IPS DF 19.7 (cell line): Measurements from ENCODE around the gene PCBP3.

ENCODE experiments used
- DNase-seq: peaks from one replicate; pipeline ENCODE4 v3.0.0-alpha.2; 2013; ENCODE audit warnings: low read depth, low spot score

Gene PCBP3

DNA sequence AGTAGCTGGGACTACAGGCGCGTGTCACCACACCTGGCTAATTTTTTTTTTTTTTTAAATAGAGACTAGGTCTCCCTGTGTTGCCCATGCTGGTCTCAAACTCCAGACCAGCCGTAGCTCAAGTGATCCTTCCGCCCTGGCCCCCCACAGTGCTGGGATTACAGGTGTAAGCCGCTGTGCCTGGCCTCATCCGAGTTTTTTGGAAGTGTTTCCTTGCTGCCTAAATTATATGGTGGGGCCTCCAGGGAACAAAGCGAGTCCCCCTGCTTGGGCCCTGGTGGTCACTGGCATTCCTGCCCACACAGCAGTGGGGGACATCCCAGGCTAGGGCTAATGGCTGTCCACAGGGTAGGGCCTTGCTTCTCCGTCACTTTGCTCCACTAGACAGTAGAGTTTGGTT, 143.8 kb downstream of the PCBP3 start:
- no peak for DNase-seq

DNA sequence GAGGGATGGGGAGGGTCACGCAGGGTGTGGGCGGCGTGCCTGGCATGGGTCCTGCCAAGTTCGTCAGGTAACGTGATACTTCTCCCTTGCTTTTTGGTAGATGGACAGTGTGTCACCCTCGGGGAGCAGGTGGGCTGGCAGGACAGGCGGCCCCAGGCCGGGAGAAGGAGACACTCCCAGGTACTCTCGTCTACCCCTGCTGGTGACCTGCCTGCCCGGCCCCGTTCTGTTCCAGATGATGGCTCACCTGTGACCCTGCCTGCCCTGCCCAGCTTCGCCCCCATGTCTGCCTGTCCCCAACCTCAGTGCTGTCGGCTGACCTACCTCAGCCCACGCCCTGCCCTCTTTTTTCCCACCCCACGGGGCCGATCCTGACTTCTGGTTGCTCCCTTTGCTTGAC, 144.7 kb downstream of the PCBP3 start:
- DNase-seq: no peak

DNA sequence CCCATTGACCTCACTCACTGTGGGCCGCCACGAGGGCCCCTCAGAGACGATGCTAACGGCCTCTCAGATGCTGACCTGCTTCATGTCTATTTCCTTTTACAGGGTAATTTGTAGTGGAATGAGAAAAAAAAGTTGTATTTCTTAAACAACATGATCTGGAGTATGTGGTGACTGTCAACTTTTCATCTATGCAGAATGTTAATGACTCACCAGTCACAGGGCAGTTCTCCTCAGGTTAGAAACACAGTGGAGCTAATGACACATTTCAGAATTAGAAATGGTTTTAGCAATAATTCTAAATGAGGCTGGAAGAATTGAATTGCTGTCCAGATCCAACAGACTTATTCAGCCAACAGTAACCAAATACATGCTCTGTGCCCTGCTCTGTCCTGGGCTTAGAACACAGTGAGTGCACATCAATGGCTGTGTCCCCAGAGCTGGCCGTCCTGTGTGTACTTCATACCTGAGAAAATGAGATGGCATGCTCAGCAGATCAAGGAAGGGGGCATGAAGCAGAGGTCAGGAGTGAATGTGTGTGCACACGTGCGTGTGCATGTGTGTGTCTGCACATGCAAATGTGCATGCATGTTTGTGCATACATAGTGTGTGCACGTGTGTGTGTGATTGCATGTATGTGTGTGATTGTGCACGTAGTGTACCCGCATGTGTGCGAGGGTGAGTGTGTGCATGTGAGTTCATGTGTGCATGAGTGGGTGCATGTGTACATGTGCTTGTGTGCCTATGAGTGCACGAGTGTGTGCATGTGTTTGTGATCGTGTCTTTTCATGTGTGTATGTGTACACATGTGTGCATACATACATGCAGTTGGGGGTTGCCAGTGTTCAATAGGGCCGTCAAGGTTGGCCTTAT, 145.3 kb downstream of the PCBP3 start:
- DNase-seq: no peak

DNA sequence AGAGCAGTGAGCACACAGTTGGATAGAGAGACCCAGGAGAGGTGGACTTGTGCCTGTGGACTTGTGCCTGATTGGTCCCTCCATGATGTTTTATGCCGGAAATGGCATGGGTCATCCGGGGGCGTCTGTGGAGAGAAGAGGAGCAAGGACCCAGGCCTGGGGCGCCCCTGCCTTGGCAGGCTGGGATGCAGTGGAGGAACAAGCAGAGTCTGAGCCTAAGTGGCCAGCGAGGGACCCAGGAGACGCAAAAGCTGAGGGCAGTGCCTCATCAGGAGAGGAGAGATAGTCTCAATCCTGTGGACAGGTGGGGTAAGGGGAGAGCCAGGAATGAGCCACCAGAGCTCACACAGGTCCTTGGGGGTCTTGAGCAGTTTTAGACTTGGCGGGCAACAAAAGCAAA, 146.9 kb downstream of the PCBP3 start:
- no peak for DNase-seq

DNA sequence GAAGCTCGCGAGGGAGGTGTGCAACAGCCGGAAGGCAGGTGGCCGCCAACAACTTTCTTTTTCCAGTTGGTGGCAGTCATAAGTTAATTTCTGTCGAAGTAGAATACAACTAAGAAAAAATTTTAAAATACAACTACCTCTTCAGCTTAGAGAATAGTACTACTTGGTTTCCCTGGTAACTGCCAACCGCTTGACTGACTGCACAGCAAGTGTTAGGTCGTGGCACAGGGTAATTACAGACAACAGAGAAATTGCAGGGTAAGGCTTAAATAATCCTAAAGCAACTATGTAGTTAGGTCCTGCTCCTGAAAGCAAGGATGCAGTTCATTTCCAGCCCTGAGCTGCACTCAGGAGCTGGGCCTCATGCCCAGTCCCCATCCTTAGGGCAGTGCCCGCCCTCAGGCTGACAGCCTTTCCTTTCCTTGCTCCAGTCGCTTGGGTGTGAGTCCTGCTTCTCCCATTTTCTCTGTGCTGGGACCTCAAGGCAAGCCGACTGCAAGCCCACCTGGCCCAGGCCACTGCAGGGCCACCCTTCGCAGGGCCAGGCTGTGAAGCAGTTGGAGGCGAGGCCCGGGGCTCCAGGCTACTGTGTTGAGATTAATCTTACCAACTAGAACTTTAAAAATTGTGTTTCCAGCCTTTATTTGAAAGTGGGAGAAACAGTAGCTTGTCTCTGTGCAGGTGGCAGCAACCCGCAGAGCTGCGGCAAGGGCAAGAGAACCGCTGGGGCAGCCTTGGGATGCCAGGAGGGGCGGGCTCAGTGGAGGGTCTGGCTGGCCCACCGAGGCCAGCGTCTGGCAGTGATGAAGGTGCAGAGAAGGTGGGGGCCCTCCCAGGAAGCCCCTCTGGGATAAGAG, 148.3 kb downstream of the PCBP3 start:
- DNase-seq: no peak

DNA sequence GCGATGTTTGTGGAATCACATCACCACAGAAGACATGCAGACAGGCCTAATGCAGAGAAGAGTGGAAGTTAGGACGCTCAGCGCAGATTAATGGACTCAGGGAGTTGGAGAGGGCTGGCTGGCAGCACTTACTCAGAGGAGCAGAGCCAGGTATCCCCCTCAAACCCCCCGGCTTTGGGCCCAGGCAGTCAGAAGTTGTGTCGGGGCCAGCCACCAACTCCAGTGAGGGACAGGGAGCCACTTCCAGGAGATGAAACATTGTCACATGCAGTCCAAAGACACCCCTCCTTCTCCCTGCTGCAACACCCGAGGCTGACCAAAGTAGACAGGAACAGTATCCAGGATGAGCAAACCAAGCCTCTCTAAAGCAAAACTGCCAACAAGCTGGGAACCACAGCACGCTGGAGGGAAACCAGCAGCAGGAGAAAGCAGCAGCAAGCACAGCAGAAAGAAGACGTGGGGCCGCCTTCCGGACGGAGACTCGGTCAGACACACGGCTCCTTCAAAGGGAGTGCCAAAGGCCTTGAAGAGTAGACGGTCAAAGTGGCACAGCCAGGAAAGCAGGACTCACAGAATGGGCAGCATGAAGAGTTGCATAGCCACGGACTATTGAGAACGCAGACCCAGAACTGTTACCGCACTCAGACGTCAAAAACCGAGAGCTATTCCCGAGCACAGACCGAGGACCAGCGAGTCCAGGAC, 149.3 kb downstream of the PCBP3 start:
- DNase-seq: no peak

DNA sequence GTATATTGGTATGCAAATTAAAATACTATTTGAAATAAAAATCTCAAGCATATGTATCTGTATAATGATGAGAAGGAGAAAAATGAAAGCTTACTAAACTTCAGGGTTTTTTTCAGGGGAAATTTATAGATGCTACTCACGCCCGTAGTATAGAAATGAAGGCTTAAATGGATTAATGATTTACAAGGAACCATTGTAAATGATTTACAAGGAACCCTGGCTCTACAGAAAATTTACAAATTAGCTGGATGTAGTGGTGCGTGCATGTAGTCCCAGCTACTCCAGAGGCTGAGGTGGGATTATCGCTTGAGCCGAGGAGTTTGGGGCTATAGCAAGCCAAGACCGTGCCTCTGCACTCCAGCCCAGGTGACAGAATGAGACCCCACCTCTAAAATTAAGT, 150.5 kb downstream of the PCBP3 start:
- no peak for DNase-seq

DNA sequence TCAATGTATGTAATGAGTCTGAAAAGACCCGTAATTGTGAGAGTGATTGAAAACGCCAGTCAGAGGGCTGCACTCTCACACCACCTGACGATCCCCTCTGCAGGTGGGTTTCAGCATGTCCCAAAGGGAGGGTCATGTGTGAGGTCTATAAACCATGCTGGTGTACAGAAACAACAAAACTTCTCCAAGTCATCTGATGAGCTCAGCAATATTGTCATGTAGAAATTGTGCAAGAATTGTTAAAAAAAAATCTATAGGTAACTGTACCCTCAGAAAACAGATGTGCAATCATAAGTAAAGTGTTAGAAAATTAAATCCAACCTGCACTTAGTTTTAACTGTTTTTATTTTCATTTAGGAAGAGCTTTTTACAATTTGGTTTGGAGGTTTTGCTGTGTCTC, 152.5 kb downstream of the PCBP3 start:
- no peak for DNase-seq

DNA sequence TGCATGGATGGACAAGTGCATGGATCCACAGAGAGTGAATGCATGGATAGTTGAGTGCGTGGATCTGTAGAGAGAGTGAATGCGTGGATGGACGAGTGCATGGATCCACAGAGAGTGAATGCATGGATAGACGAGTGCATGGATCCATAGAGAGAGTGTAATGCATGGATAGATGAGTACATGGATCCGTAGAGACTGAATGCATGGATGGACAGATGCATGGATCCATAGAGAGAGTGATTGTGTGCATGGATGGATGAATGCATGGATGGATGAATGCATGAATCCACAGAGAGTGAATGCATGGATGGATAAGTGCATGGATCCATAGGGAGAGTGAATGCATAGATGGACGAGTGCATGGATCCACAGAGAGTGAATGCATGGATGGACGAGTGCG, 153.8 kb downstream of the PCBP3 start:
- DNase-seq: no peak

DNA sequence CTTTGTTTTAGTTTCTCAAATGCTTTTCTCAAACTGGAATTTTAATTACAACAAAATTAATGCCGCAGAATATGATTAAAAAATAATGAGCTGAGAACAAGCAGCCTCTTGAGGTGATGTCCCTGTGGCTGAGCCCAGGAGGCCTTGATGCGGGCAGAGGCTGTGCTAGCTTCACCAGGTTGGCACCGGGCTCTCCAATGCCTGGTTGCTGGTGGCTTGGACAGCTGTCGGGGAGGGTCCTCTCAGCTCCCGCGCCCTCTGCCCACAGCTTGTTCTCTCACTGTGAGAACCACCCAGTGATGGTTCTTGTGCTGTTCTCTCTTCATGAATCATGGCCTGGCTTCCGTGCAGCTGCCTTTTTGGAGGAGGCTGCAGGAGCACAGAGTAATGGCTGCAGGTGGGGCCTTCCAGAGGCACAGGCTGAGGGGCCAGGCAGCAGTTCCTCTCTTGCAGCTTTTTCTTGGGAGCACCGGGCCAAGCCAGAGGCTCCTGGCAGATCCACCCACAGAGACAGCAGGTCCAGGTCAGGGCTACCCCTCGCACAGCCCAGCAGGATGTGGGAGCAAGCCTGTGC, 156.3 kb downstream of the PCBP3 start:
- DNase-seq: no peak

DNA sequence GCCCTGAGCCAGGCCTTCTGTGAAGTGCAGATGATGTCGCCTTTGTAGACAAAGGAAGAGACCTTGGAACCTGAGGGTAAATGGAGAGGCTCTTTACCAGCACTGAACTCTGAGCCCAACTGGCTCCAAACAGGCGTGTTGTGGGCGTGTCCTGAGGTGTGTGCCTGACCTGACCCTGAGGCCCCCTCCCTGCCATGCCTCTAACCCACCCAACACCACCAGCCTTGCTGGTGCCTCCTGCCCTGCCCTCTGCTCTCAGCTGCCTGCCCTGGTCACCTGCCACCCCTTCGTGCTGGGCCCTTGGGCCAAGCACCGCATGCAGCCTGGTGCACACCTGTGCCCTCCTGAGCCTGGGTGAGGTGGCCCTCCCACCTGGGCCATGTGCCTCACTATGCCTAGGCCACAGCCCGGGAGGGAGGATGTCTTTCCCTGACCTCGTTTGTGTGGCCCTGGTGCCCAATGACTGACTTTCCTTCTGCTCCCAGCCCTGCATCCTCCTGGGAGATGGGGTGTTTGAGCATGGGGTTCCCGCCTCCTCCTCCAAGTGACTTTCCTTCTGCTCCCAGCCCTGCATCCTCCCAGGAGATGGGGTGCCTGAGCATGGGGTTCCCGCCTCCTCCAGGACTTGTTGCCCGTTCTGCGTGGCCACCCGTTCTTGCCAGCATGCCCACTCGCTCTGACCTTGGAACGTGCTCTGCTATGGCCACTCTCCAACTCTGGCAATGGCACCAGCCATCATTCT, 157.0 kb downstream of the PCBP3 start:
- no peak for DNase-seq

DNA sequence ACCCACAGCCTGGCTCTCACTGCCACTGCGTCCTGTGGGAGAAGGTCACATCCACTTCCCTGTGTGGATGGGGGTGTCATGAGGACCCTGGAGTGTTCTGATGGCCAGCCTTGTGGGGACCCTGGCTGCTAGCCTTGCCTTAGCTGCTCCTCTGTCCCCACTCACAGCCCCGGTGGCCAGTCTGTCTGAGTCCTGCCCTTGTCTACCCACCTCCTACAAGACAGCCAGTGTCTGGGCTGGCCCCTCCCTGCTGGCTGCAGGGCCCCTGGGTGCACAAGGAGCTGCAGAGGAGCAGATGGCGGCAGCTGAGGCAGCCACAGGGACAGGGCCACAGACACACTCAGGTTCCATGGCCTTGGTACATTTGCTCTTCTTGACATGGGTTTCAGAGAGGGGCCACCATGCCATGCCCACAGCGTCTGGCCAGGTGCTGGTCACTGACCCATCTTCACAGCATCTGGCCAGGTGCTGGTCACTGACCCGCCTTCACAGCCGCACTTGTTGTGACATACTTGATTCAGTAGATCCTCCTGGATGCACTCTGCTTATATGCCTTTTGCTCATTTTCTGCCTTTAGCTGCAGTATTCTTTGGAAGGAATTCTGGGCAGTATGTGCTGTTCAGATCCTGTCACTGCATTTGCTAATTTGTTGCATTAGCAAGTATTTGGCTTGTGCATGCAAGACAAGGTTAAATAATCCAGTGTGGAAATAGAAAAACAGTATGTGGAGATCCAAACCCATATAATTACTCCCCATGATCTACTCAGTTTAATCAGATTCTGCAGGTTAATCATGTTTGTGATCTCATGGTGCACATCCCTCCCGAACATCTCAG, 157.8 kb downstream of the PCBP3 start:
- no peak for DNase-seq

DNA sequence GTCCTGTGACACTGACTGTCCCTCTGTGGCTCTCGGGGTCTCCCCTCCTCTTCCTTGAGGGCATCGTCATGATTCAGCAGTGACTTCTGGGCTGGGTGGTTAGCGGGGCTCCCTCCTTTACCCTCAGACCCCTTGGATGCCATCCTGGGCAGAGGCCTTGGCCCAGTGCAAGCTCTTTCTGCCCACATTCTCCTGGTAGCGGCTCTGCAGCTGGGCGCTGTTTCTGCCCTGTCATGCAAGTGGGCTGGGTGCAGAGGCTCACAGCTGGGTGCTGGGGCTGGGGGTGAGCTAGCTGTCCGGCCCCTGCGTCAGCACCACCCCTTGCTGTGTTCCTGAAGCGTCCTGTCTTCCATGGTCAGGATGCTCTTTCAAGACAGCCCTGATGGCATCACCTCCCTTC, 158.5 kb downstream of the PCBP3 start:
- DNase-seq: no peak

DNA sequence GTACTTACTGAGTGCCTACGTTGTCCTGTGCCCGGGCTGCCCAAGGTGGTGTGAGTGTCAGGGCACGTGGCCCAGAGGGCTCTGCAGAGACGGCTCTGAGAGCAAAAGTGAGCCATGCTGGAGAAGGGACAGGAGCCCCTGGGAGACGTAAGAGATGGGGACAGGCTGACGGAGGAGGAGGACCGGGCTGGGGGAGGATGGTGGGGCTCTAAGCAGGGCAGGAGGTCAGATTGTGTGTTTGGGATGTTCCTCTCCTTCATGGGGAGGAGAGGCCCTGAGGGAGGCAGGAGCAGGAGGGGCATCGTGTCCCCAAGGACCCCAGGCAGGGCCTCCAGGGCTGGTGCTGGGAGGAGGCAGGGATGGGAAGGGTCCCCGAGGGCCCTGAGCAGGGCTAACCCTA, 158.9 kb downstream of the PCBP3 start:
- DNase-seq: no peak

DNA sequence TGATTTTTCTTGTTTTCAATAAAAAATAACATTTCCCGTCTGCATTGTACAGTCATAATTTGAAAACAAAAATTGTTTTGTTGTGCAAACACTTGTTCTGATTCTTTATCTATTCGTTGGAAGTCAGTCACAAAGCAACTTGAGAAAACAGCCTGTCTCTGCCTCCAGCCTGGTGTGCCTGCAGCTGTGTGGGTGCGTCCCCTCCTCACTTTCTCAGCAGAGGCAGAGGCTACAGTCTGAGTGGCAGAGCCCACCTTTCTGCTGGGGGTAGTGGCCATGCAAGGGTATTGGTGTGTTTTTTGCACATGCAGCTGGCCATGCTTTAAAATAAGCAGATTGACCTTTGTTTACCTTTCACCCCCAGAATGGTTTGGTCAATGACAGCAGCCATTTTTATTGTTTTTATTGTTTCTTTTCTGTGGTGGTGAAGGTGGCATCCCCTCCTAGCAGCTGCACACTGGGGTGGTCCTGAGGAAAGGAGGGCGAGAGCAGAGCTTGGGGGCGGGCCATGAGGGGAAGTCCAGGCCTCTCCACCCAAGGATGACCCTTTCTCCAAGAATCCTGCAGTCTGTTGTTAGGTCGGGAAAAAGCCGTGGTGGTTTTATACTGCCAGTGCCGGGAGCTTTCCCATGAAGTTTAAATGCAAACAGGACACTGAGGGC, 159.6 kb downstream of the PCBP3 start:
- DNase-seq: no peak

DNA sequence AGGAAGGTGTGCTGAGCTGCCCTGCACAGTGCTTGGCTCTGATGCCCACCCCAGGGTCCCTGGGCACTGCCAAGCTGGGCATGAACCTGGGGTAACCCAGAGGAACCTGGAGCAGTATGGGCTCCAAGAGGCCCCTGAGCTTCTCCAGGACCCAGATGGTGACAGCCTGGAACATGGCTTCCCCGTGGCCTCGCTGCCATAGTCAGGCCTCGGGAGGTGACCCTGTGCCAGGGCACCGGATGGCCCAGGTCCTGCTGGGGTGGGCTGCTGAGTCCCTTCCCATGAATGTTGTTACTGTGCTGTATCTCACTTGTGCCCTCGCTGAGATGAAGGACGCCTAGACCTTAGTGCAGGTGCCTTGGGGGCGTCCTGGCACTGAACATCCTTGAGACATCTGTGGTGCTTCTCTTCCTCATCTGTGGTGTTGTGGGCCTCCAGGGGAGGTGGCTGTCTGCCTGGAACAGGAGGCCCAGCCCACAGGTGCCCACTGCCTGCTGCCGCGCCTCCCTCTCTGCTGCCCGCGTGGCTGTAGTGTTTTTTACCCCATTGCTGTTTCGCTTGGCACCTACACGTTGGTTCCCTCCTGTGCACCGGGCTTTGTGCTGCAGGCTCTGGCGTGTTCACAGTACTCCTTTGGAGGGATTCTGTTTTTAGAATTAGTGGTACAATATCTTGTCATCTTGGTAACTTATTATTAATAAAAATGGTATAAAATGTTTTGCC, 160.3 kb downstream of the PCBP3 start:
- DNase-seq: no peak

DNA sequence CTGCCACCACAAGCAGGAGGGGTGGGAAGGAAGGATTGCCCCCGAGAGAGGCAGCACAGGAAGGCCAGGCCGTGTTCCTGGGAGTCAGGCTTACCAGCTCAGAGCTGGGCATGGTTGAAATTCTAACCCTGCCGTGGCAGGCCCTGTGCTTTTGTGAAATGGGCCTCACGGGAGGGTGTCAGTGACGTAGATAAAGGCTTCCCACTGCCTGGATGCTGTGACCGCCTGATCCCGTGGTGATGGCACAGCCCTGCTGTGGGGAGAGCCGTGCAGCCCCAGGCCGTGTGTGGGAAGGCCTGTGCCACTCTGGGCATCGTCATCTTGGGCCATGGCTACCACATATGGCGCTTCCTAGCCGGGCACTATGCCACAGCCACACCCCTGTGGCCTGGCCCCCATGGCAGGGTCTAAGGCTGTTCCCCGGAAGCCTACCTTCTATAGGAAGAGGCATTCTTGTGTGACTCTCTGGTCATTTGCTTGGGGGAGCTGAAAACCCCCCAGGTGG, 161.3 kb downstream of the PCBP3 start:
- no peak for DNase-seq

DNA sequence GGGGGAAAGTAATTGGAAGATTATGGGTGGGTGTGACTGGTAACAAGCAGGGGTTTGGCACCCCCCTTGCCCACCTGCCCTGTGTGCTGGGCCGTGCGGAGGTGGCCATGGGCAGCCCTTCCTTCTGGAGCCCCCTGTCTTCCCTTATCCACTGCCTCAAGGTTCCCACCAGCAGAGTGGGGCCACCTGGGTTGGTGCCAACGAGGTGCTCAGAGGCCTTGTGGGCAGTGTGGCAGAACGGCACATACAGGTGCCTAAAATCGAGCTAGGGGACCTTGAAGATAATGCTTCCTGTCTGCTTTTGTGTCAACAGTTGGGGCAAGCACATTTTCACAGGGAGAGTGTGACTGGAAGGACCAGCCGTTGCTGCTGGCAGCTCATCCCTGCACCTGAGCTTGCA, 161.8 kb downstream of the PCBP3 start:
- no peak for DNase-seq

DNA sequence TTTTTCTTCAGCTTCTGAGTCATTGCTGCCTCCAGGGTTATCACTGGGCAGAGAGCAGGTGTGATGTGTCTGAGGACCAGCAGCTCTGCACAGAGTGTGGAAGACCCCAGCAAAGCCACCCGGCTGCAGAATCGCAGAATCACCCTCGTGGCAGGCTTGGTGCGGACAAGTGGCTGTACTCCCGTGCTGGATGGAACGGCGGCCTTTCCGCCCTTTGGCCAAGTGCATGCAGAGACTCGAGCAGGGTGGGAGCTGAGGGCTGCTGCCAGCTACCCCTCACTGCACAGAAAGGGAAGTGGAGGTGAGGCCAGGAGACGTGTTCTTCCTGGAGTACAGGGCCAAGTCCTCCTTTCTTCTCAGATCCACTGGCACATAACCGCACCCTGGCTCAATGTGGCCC, 162.5 kb downstream of the PCBP3 start:
- no peak for DNase-seq
